Retinal pigment epithelial cell (primary cell): ENCODE results near the gene NRL.

ENCODE experiments used
- DNase-seq: peaks from one replicate; pipeline ENCODE4 v3.0.0-alpha.2; 2010; ENCODE audit warnings: low read depth
- H3K4me3 ChIP-seq: 2 replicates; pipeline ENCODE4 v1.5.1; 2011; ENCODE audit warnings: mild to moderate bottlenecking, low read length, control low read depth, moderate library complexity
- CTCF ChIP-seq: conservative IDR thresholded peaks from 2 replicates; pipeline ENCODE4 v1.5.1; 2011; ENCODE audit warnings: low read depth, low read length, control low read depth, inconsistent platforms

NRL gene

GRCh38 chr14:24064856-24065255, 49.9 kb downstream of the NRL start:
- no peak for TF ChIP-seq CTCF
- no peak overlapping the region for H3K4me3 ChIP-seq
- no peak for DNase-seq

DNA sequence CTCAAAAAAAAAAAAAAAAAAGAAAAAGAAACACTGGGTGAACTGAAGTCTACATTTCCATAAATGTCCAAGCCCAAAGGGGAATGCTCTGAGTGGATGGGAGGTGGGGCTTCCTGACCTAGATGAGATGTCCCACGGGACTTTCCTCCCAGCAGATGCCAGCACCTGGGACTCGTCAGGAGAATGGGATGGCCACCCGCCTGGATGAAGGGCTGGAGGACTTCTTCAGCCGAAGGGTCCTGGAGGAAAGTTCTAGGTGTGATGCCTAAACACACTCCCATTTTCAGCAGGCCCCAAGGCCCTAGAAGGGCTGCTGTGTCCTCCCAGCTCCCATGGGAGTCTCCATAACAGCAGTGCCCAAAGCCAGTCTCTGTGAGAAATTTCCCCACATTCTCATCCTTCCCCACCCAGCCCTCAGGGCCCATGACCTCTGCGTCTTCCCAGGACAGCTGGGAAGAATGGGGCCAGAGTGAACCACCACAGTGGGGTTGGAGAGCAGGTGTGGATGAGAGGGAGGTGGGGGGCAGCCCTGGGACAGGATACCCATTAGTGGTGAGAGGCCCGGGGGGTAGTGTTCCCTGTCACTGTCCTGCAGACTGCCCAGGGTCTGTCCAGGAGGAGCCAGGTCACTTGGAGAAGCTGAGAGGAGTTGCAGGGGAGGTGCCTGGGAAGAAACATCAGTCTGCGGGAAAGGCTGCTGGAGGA, 50.5 kb downstream of the NRL start:
- DNase-seq, result no peak
- no peak for TF ChIP-seq CTCF
- no peak overlapping the region for H3K4me3 ChIP-seq

GRCh38 chr14:24063263-24063836, 51.4 kb downstream of the NRL start:
- no peak for DNase-seq
- TF ChIP-seq CTCF, result no peak
- no peak overlapping the region for H3K4me3 ChIP-seq

DNA sequence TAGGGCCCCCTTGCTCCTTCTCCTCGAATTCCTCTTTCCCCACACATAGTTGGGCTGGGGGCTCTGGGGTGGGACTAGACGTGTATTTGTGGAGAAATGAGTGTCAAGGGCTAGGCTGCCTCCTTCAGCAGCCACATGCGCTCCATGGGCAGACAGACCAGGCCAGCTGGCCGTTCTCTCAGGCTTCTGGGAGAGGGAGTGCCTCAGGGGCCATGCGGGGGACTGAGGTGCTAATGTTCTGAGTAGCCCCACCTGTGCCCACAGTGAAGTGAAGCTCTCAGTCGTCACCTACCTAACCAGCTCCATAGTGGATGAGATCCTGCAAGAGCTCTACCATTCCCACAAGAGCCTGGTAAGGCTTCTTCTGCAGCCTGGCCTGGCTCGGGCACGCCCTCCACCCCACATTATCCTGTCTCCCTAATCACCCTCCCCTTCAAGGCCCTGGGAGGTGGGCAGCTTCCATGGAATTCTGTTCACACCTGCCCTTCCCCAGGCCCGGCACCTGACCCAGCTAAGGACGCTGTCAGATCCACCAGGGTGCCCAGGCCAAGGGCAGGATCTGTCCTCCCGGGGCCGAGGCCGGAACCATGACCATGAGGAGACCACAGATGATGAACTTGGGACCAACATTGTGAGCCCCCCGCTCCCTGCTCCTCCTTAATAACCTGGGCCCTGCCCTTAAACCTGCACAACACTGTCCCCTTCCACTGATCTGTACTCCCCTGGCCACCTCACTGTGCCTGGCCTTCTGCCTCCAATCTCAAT, 52.4 kb downstream of the NRL start:
- H3K4me3 ChIP-seq, result no peak overlapping the region
- TF ChIP-seq CTCF, result no peak
- no peak for DNase-seq

- DNase-seq, result no peak
- TF ChIP-seq CTCF, result no peak
- no peak overlapping the region for H3K4me3 ChIP-seq
Measured at GRCh38 chr14:24060984-24061913, 53.5 kb downstream of the NRL start.

DNA sequence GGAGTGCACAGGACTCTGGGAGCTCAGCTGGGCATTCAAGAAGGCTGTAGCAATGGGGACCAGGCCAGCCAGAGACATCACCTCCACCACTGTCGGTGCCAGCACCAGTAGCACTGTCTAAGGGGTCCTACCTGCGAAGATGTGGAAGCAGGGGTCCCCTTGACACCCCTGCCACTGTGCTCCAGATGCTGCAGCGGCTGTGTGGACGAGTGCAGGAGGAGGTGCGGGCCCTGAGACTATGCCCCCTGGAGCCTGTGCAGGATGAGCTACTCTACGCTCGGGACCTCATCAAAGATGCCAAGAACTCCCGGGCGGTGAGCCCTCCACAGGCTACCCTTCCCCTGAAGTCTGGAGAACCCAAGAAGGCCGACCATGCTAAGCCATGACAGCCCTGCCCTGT, 54.3 kb downstream of the NRL start:
- TF ChIP-seq CTCF, result no peak
- no peak overlapping the region for H3K4me3 ChIP-seq
- DNase-seq, result no peak
